H9 (cell line): ENCODE measurements around the gene MBD5. TPM values are rescaled to one million over a fixed set of nuclear protein-coding genes. Genes with fewer than 3 reads are reported as not detected.

Experiments
- DNase-seq: peaks from one replicate; pipeline ENCODE4 v3.0.0-alpha.2; 2017
- H2AFZ ChIP-seq: one replicate; pipeline ENCODE4 v1.6.1; 2013; ENCODE audit warnings: mild to moderate bottlenecking, low read length, control low read depth, moderate library complexity
- H2AK5ac ChIP-seq: 2 replicates; pipeline ENCODE4 v1.6.1; 2013; ENCODE audit warnings: low read length, control low read depth, mixed read lengths; ENCODE audit not compliant: insufficient read length
- H2BK120ac ChIP-seq: one replicate; pipeline ENCODE4 v1.6.1; 2013; ENCODE audit warnings: low read depth, mild to moderate bottlenecking, low read length, control low read depth, inconsistent platforms; ENCODE audit not compliant: poor library complexity, severe bottlenecking
- H2BK12ac ChIP-seq: 2 replicates; pipeline ENCODE4 v1.6.1; 2013; ENCODE audit warnings: low read length, control low read depth, mixed read lengths, low read depth; ENCODE audit not compliant: insufficient read length
- H2BK15ac ChIP-seq: 2 replicates; pipeline ENCODE4 v1.6.1; 2013; ENCODE audit warnings: low read depth, low read length, control low read depth
- H2BK20ac ChIP-seq: one replicate; pipeline ENCODE4 v1.6.1; 2013; ENCODE audit warnings: low read depth, mild to moderate bottlenecking, low read length, control low read depth, inconsistent platforms; ENCODE audit not compliant: poor library complexity, severe bottlenecking
- H2BK5ac ChIP-seq: 2 replicates; pipeline ENCODE4 v1.6.1; 2013; ENCODE audit warnings: low read length, control low read depth, mixed read lengths; ENCODE audit not compliant: insufficient read length
- H3K14ac ChIP-seq: 2 replicates; pipeline ENCODE4 v1.6.1; 2013; ENCODE audit warnings: low read length, control low read depth; ENCODE audit not compliant: insufficient read depth
- H3K18ac ChIP-seq: 2 replicates; pipeline ENCODE4 v1.6.1; 2013; ENCODE audit warnings: low read depth, mild to moderate bottlenecking, mixed read lengths, low read length, control low read depth; ENCODE audit not compliant: insufficient read length
- H3K23ac ChIP-seq: 2 replicates; pipeline ENCODE4 v1.6.1; 2013; ENCODE audit warnings: low read length, control low read depth, mixed read lengths, low read depth; ENCODE audit not compliant: insufficient read length
- H3K23me2 ChIP-seq: 2 replicates; pipeline ENCODE4 v1.6.1; 2013; ENCODE audit warnings: low read depth, mild to moderate bottlenecking, mixed read lengths, low read length, control low read depth; ENCODE audit not compliant: insufficient read length, poor library complexity, severe bottlenecking
- H3K27ac ChIP-seq: 2 replicates; pipeline ENCODE4 v1.5.1; 2013; ENCODE audit warnings: low read length, control low read depth, mixed read lengths, low read depth; ENCODE audit not compliant: insufficient read length
- H3K27me3 ChIP-seq: 2 replicates; pipeline ENCODE4 v1.6.1; 2013; ENCODE audit warnings: low read length, control low read depth, inconsistent platforms; ENCODE audit not compliant: insufficient read depth
- H3K4ac ChIP-seq: 2 replicates; pipeline ENCODE4 v1.6.1; 2013; ENCODE audit warnings: low read depth, mild to moderate bottlenecking, control low read depth, inconsistent platforms, low read length, moderate library complexity
- H3K4me1 ChIP-seq: 2 replicates; pipeline ENCODE4 v1.6.1; 2013; ENCODE audit warnings: low read length, control low read depth, inconsistent platforms; ENCODE audit not compliant: insufficient read depth
- H3K4me2 ChIP-seq: 2 replicates; pipeline ENCODE4 v1.6.1; 2013; ENCODE audit warnings: low read length, control low read depth, mixed read lengths; ENCODE audit not compliant: insufficient read length, insufficient read depth
- H3K56ac ChIP-seq: 2 replicates; pipeline ENCODE4 v1.6.1; 2013; ENCODE audit warnings: low read depth, mild to moderate bottlenecking, mixed read lengths, low read length, control low read depth; ENCODE audit not compliant: insufficient read length
- H3K79me1 ChIP-seq: 2 replicates; pipeline ENCODE4 v1.6.1; 2013; ENCODE audit warnings: low read depth, mild to moderate bottlenecking, moderate library complexity, low read length, control low read depth, inconsistent platforms; ENCODE audit not compliant: insufficient read depth, poor library complexity, severe bottlenecking
- H3K79me2 ChIP-seq: 2 replicates; pipeline ENCODE4 v1.6.1; 2013; ENCODE audit warnings: low read length, control low read depth, inconsistent platforms; ENCODE audit not compliant: insufficient read depth
- H3K9ac ChIP-seq: 2 replicates; pipeline ENCODE4 v1.6.1; 2013; ENCODE audit warnings: low read length, control low read depth, mixed read lengths; ENCODE audit not compliant: insufficient read length; ENCODE audit errors: extremely low read depth
- H3K9me3 ChIP-seq: one replicate; pipeline ENCODE4 v1.6.1; 2013; ENCODE audit warnings: low read depth, low read length, inconsistent platforms; ENCODE audit not compliant: control insufficient read depth
- H3T11ph ChIP-seq: one replicate; pipeline ENCODE4 v1.6.1; 2013; ENCODE audit warnings: mild to moderate bottlenecking, low read length, control low read depth, inconsistent platforms
- H4K20me1 ChIP-seq: one replicate; pipeline ENCODE4 v1.6.1; 2013; ENCODE audit not compliant: control insufficient read depth, insufficient read length, insufficient read depth
- H4K5ac ChIP-seq: 2 replicates; pipeline ENCODE4 v1.6.1; 2013; ENCODE audit warnings: low read depth, mild to moderate bottlenecking, mixed read lengths, low read length, control low read depth; ENCODE audit not compliant: insufficient read length
- H4K8ac ChIP-seq: replicated peaks from 2 replicates; pipeline ENCODE4 v1.6.1; 2013; ENCODE audit warnings: low read length, control low read depth, mixed read lengths, low read depth; ENCODE audit not compliant: insufficient read length
- H4K91ac ChIP-seq: 2 replicates; pipeline ENCODE4 v1.6.1; 2013; ENCODE audit warnings: low read depth, mild to moderate bottlenecking, moderate library complexity, mixed read lengths, low read length, control low read depth; ENCODE audit not compliant: insufficient read length
- H3K27ac Mint-ChIP-seq, 3 experiments: 2 replicates in 2 of 3; 3 replicates in 1 of 3; pipeline ENCODE4 v1.8.0; 2020 to 2021; ENCODE audit warnings: mixed read lengths in 3 of 3, mild to moderate bottlenecking in 1 of 3, moderate library complexity in 1 of 3
- H3K27me3 Mint-ChIP-seq: 2 replicates; pipeline ENCODE4 v1.8.0; 2021; ENCODE audit warnings: low read depth, mild to moderate bottlenecking, moderate library complexity, mixed read lengths
- H3K36me3 Mint-ChIP-seq, 3 experiments: 2 replicates in 2 of 3; 3 replicates in 1 of 3; pipeline ENCODE4 v1.8.0; 2020 to 2021; ENCODE audit warnings: low read depth in 3 of 3, mixed read lengths in 3 of 3; ENCODE audit not compliant: insufficient read depth in 1 of 3
- H3K4me1 Mint-ChIP-seq, 2 experiments: 2 replicates each; pipeline ENCODE4 v1.8.0; 2020; ENCODE audit warnings: mixed read lengths in 2 of 2
- H3K4me3 Mint-ChIP-seq, 2 experiments: 2 replicates in 1 of 2; 3 replicates in 1 of 2; pipeline ENCODE4 v1.8.0; 2020 to 2021; ENCODE audit warnings: mild to moderate bottlenecking in 2 of 2, mixed read lengths in 2 of 2, moderate library complexity in 1 of 2
- H3K9me3 Mint-ChIP-seq, 2 experiments: 2 replicates in 1 of 2; 3 replicates in 1 of 2; pipeline ENCODE4 v1.8.0; 2020; ENCODE audit warnings: mild to moderate bottlenecking in 2 of 2, mixed read lengths in 2 of 2, moderate library complexity in 1 of 2
- CTCF ChIP-seq: fragments of 200-600 bp; sonication (generic); conservative IDR thresholded peaks from 3 replicates; pipeline ENCODE4 v1.8.0; 2021; ENCODE audit warnings: antibody characterized with exemption, mild to moderate bottlenecking
- WGBS: extraction: QIAGEN DNeasy Blood & Tissue Kit; methylation state at CpG from one replicate; pipeline ENCODE4 v1.1.7; 2013; ENCODE audit warnings: missing lambda C conversion rate, low lambda C conversion rate, mixed read lengths; ENCODE audit not compliant: insufficient read length; ENCODE audit errors: extremely low coverage; 5-methylcytosine and 5-hydroxymethylcytosine counted together
- total RNA-seq: library from RNA; stranded (reverse); gene quantifications from 2 replicates; pipeline ENCODE4 v1.2.1, GENCODE V29; 2021

Gene MBD5
- total RNA-seq, 1 experiment from 2014 or later = 23.1 TPM

- H2AK5ac ChIP-seq = no peak overlapping the region
- H3K18ac ChIP-seq = no peak overlapping the region
- H3K27me3 Mint-ChIP-seq = no peaks in the 10 kb centered on the region
- no peak overlapping the region for H3K9ac ChIP-seq
- H3K79me1 ChIP-seq = no peaks in the 10 kb centered on the region
- no peak overlapping the region for H2BK12ac ChIP-seq
- H3K27ac ChIP-seq = no peak overlapping the region
- H3K79me2 ChIP-seq = no peaks in the 10 kb centered on the region
- H4K5ac ChIP-seq = no peak overlapping the region
- H3K23ac ChIP-seq = no peak overlapping the region
- no peak overlapping the region for H3T11ph ChIP-seq
- H3K36me3 Mint-ChIP-seq = peaks cover 0 to 3% (median 0%) of the 10 kb centered on the region in 3 experiments; a peak in 1 of 7 replicates
- H3K27me3 ChIP-seq = no peaks in the 10 kb centered on the region
- H3K14ac ChIP-seq = no peak overlapping the region
- no peak overlapping the region for H2BK15ac ChIP-seq
- no peak overlapping the region for H2AFZ ChIP-seq
- no peak overlapping the region for H3K4ac ChIP-seq
- H3K4me2 ChIP-seq = no peak overlapping the region
- TF ChIP-seq CTCF = no peak
- no peak overlapping the region for H2BK5ac ChIP-seq
- H3K27ac Mint-ChIP-seq = no peak overlapping the region
- H3K23me2 ChIP-seq = no peaks in the 10 kb centered on the region
- no peaks in the 10 kb centered on the region for H4K20me1 ChIP-seq
- H4K8ac ChIP-seq = no peak overlapping the region
- DNase-seq = no peak
- H3K56ac ChIP-seq = no peak overlapping the region
- H2BK20ac ChIP-seq = no peak overlapping the region
- WGBS = no CpG with 5 or more reads among the region's 4 CpGs
- H3K9me3 ChIP-seq = no peaks in the 10 kb centered on the region
- H3K4me3 Mint-ChIP-seq = no peak overlapping the region; a peak in 1 of 5 replicates
- no peak overlapping the region for H2BK120ac ChIP-seq
- H3K4me1 ChIP-seq = peaks cover 8% of the 10 kb centered on the region; the same call in 1 of the 2 replicates
- no peak overlapping the region for H4K91ac ChIP-seq
- H3K4me1 Mint-ChIP-seq = peaks cover 58 to 59% of the 10 kb centered on the region in 2 experiments
- H3K9me3 Mint-ChIP-seq = no peaks in the 10 kb centered on the region
Observed at GRCh38 chr2:148302526-148302925, 281.6 kb downstream of the MBD5 start.
